ENCODE results near the gene IMMP2L. TPM values are rescaled to one million over a fixed set of nuclear protein-coding genes. Genes with fewer than 3 reads are reported as not detected.

The IMMP2L gene
- total RNA-seq, 1 experiment from 2014 or later, result 8.6 TPM

DNA sequence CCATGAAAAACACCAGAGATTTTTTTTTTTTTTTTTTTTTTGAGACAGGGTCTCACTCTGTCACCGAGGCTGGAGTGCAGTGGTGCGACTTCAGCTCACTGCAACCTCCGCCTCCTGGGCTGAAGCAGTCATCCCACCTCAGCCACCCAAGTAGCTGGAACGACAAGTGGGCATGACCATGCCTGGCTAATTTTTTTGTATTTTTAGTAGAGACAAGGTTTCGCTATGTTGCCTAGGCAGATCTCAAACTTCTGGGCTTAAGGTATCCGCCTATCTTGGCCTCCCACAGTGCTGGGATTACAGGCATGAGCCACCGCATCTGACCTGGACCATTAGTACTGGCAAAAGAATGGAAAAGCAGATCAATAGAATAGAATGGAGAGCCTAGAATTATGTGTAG, 530.4 kb downstream of the IMMP2L start:
- Histone ChIP-seq H3K27me3 (ENCODE audit: low read length) (no peaks in the 10 kb centered on the region), H3K4me2 (ENCODE audit: low read length) (no peak overlapping the region), H3K4me3 (ENCODE audit: low read length) (no peak overlapping the region), H4K20me1 (ENCODE audit: low read length) (no peaks in the 10 kb centered on the region), H2AFZ (ENCODE audit: low read length) (no peak overlapping the region), H3F3A (ENCODE audit: low read length, unreplicated experiment) (no peaks in the 10 kb centered on the region), H3K36me3 (ENCODE audit: low read depth, low read length) (no peaks in the 10 kb centered on the region), H3K9me2 (replicated peaks; ENCODE audit: low read length) (no peaks in the 10 kb centered on the region), H3K9ac (ENCODE audit: low read length) (no peak overlapping the region), H3K4me1 (ENCODE audit: insufficient read depth, low read length) (no peaks in the 10 kb centered on the region), H3K79me2 (ENCODE audit: low read length) (no peaks in the 10 kb centered on the region), H3K27ac (ENCODE audit: low read length) (no peak overlapping the region), H3K9me3 (ENCODE audit: low read length) (no peaks in the 10 kb centered on the region)
- no TSS peak for BruUV-seq (replicated peaks)
- DNase-seq (no peak), ATAC-seq (no peak)
- CTCF ChIA-PET, result no interaction called here
- TF ChIP-seq EZH2phosphoT487 (IDR thresholded peaks at IDR 0.05; ENCODE audit: borderline replicate concordance, low read length) (no peak), EZH2 (IDR thresholded peaks at IDR 0.05; ENCODE audit: low read length, unreplicated experiment) (no peak)
- intact Hi-C loops (cut with micrococcal nuclease), result no loop called here
- POLR2A ChIA-PET (ENCODE audit: unreplicated experiment), result no interaction called here

DNA sequence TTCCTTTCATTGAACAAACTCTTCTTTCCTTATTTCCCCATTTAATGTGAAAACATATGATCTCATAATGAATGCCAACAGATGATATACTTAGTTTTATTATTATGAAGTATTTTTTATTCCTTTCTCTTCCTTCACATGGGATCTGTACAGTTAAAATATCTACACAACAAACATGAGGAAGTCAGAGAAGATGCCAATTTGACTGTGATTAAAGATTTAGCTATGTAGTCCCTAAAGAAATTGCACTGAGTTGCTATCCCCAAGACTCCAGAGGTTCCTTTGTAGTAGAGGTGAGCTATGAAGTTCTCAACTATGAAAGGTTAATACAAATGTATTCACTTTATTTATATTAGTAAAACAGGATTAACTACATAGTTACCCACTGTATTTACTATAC, 532.0 kb downstream of the IMMP2L start:
- ATAC-seq, result no peak

GRCh38 chr7:111029574-111030251, 532.6 kb downstream of the IMMP2L start:
- Histone ChIP-seq H2AFZ (ENCODE audit: low read length) (no peak overlapping the region), H3K9ac (ENCODE audit: low read length) (no peak overlapping the region), H3K4me3 (ENCODE audit: low read length) (no peak overlapping the region), H3K9me3 (ENCODE audit: low read length) (no peaks in the 10 kb centered on the region), H3K27me3 (ENCODE audit: low read length) (no peaks in the 10 kb centered on the region), H3K4me2 (ENCODE audit: low read length) (no peak overlapping the region), H3K36me3 (ENCODE audit: low read depth, low read length) (no peaks in the 10 kb centered on the region), H3K4me1 (ENCODE audit: insufficient read depth, low read length) (no peaks in the 10 kb centered on the region), H3F3A (ENCODE audit: low read length, unreplicated experiment) (no peaks in the 10 kb centered on the region), H3K79me2 (ENCODE audit: low read length) (no peaks in the 10 kb centered on the region), H3K27ac (ENCODE audit: low read length) (no peak overlapping the region), H4K20me1 (ENCODE audit: low read length) (no peaks in the 10 kb centered on the region), H3K9me2 (replicated peaks; ENCODE audit: low read length) (no peaks in the 10 kb centered on the region)
- BruUV-seq (replicated peaks), result no TSS peak
- ATAC-seq, result no peak
- no peak for TF ChIP-seq EZH2phosphoT487 (IDR thresholded peaks at IDR 0.05; ENCODE audit: borderline replicate concordance, low read length)
- no peak for TF ChIP-seq CTCF (conservative IDR thresholded peaks at IDR 0.05; ENCODE audit: low read depth, low read length)
- TF ChIP-seq EZH2 (IDR thresholded peaks at IDR 0.05; ENCODE audit: low read length, unreplicated experiment), result no peak
- ChIA-PET CTCF (no interaction called here), POLR2A (ENCODE audit: unreplicated experiment) (no interaction called here)
- intact Hi-C loops (cut with micrococcal nuclease), result no loop called here
- no peak for DNase-seq

More for the DNA sequence above, 532.0 kb downstream of the IMMP2L start:
- Histone ChIP-seq H2AFZ (ENCODE audit: low read length) (no peak overlapping the region), H3K9me2 (replicated peaks; ENCODE audit: low read length) (no peaks in the 10 kb centered on the region), H3K9me3 (ENCODE audit: low read length) (no peaks in the 10 kb centered on the region), H3K27me3 (ENCODE audit: low read length) (no peaks in the 10 kb centered on the region), H3K27ac (ENCODE audit: low read length) (no peak overlapping the region), H3K9ac (ENCODE audit: low read length) (no peak overlapping the region), H3K4me2 (ENCODE audit: low read length) (no peak overlapping the region), H3K4me1 (ENCODE audit: insufficient read depth, low read length) (no peaks in the 10 kb centered on the region), H3K79me2 (ENCODE audit: low read length) (no peaks in the 10 kb centered on the region), H4K20me1 (ENCODE audit: low read length) (no peaks in the 10 kb centered on the region), H3K36me3 (ENCODE audit: low read depth, low read length) (no peaks in the 10 kb centered on the region), H3F3A (ENCODE audit: low read length, unreplicated experiment) (no peaks in the 10 kb centered on the region), H3K4me3 (ENCODE audit: low read length) (no peak overlapping the region)
- TF ChIP-seq EZH2phosphoT487 (IDR thresholded peaks at IDR 0.05; ENCODE audit: borderline replicate concordance, low read length), result no peak
- no peak for TF ChIP-seq EZH2 (IDR thresholded peaks at IDR 0.05; ENCODE audit: low read length, unreplicated experiment)
- TF ChIP-seq CTCF (conservative IDR thresholded peaks at IDR 0.05; ENCODE audit: low read depth, low read length), result no peak
- BruUV-seq (replicated peaks), result no TSS peak
- DNase-seq, result no peak
- ChIA-PET CTCF (no interaction called here), POLR2A (ENCODE audit: unreplicated experiment) (no interaction called here)
- intact Hi-C loops (cut with micrococcal nuclease), result no loop called here
